ENCODE measurements around the gene S100P.

DNA sequence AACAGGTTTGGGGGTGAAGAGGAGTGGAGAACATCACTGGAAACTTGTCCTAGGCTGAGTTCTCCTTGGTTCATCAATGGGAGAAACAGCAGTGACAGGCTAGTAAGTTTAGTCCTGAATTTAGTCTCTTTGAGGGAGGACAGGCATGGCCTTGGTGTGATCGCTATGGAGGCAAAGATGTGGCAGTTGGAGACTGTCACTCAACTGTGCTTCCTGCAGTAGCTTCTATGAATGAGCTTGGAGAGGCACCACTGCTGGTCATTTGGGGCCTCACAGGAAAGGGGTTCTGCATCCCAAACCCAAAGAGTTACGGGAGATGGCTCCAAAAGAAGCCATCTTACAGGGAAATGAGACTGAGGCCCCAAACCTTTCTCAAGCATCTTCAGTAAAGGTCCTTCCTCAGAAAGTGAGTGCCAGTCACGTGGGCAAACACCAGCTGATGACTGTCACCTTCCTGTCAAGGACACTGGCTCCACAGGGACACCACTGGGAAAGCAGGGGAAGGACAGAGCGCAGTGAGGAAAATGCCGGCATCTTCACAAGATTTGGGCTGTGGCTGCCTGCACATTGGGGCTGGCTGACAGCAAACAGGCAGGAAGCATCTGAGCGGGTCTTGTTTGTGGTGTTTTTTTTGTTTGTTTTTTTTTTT, 46.0 kb upstream of the S100P start:
- TF ChIP-seq, protein P1, sequence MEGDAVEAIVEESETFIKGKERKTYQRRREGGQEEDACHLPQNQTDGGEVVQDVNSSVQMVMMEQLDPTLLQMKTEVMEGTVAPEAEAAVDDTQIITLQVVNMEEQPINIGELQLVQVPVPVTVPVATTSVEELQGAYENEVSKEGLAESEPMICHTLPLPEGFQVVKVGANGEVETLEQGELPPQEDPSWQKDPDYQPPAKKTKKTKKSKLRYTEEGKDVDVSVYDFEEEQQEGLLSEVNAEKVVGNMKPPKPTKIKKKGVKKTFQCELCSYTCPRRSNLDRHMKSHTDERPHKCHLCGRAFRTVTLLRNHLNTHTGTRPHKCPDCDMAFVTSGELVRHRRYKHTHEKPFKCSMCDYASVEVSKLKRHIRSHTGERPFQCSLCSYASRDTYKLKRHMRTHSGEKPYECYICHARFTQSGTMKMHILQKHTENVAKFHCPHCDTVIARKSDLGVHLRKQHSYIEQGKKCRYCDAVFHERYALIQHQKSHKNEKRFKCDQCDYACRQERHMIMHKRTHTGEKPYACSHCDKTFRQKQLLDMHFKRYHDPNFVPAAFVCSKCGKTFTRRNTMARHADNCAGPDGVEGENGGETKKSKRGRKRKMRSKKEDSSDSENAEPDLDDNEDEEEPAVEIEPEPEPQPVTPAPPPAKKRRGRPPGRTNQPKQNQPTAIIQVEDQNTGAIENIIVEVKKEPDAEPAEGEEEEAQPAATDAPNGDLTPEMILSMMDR (IDR thresholded peaks at IDR 0.05) = no peak
- TF ChIP-seq POLR2A (IDR thresholded peaks at IDR 0.05) = no peak
